Caco-2 (cell line): ENCODE measurements around the gene TRPV4. TPM values are rescaled to one million over a fixed set of nuclear protein-coding genes. Genes with fewer than 3 reads are reported as not detected.
A peak's percentile ranks its signal among the peaks of the same experiment; 100 is the strongest.

ENCODE experiments used
- BruUV-seq: library from RNA; stranded (reverse); fragments of 400-500 nt; replicated peaks from 2 replicates; lab custom pipeline; 2021; lab: Mats Ljungman, UMichigan
- CTCF ChIA-PET: fragments of 300-600 bp; sonication (Branson Sonifier 250); formaldehyde crosslinking; loops from one replicate; lab custom pipeline; 2022; ENCODE audit warnings: antibody characterized with exemption; lab: Charles Lee
- POLR2A ChIA-PET: fragments of 300-600 bp; sonication (Branson Sonifier 250); formaldehyde crosslinking; loops from one replicate; lab custom pipeline; 2022; ENCODE audit warnings: antibody characterized with exemption; lab: Charles Lee
- DNase-seq, 2 experiments: peaks; one replicate each; pipeline versions ENCODE4 v3.0.0 to v3.0.0-alpha.2; 2020 to 2022
- H3K27me3 ChIP-seq: replicated peaks from 2 replicates; pipeline ENCODE4 v1.6.0; 2011; ENCODE audit warnings: low read length; ENCODE audit not compliant: control insufficient read depth, insufficient read depth
- H3K36me3 ChIP-seq: 2 replicates; pipeline ENCODE4 v1.5.1; 2011; ENCODE audit warnings: low read length; ENCODE audit not compliant: control insufficient read depth, insufficient read depth
- H3K4me1 ChIP-seq: fragments of 250-450 bp; sonication (Bioruptor Pico); 2 replicates; pipeline ENCODE4 v1.5.1; 2020; ENCODE audit warnings: mild to moderate bottlenecking
- H3K4me3 ChIP-seq: 2 replicates; pipeline ENCODE4 v1.5.1; 2011; ENCODE audit warnings: low read depth, mild to moderate bottlenecking, control low read depth, low read length
- H3K9me3 ChIP-seq: fragments of 250-450 bp; sonication (Bioruptor Pico); 2 replicates; pipeline ENCODE4 v1.5.1; 2020; ENCODE audit warnings: mild to moderate bottlenecking, moderate library complexity
- H3K27ac Mint-ChIP-seq: one replicate; pipeline ENCODE4 v1.8.0; 2022; ENCODE audit warnings: mixed read lengths; ENCODE audit not compliant: unreplicated experiment
- H3K27me3 Mint-ChIP-seq: one replicate; pipeline ENCODE4 v1.8.0; 2022; ENCODE audit warnings: mixed read lengths; ENCODE audit not compliant: insufficient read depth, unreplicated experiment
- H3K36me3 Mint-ChIP-seq: one replicate; pipeline ENCODE4 v1.8.0; 2022; ENCODE audit warnings: mild to moderate bottlenecking, mixed read lengths; ENCODE audit not compliant: insufficient read depth, unreplicated experiment
- H3K4me1 Mint-ChIP-seq: one replicate; pipeline ENCODE4 v1.8.0; 2022; ENCODE audit warnings: low read depth, mixed read lengths; ENCODE audit not compliant: unreplicated experiment
- H3K4me3 Mint-ChIP-seq: one replicate; pipeline ENCODE4 v1.8.0; 2022; ENCODE audit warnings: mild to moderate bottlenecking, moderate library complexity, mixed read lengths; ENCODE audit not compliant: unreplicated experiment
- H3K9me3 Mint-ChIP-seq: one replicate; pipeline ENCODE4 v1.8.0; 2022; ENCODE audit warnings: mixed read lengths; ENCODE audit not compliant: unreplicated experiment
- intact Hi-C: fragments of 100-400 bp; cut with micrococcal nuclease; formaldehyde crosslinking; loops from one replicate; pipeline ENCODE4 v1.10.0; 2022; ENCODE audit not compliant: unreplicated experiment
- total RNA-seq: library from RNA; stranded (reverse); gene quantifications from 2 replicates; pipeline ENCODE4 v1.2.3, GENCODE V29; 2022
- TF ChIP-seq, protein P1 (sequence below), 2 experiments: fragments of 200-600 bp in 1 of 2; IDR thresholded peaks; 1 replicate in 1 of 2; 2 replicates in 1 of 2; pipeline versions ENCODE4 v1.5.1 to v1.8.0; 2011 to 2022; ENCODE audit warnings: antibody characterized with exemption in 1 of 2, control low read depth in 1 of 2, inconsistent platforms in 1 of 2, low read depth in 1 of 2, low read length in 1 of 2, mild to moderate bottlenecking in 1 of 2, moderate library complexity in 1 of 2; ENCODE audit not compliant: insufficient read depth in 1 of 2, severe bottlenecking in 1 of 2, unreplicated experiment in 1 of 2

Gene TRPV4
- total RNA-seq, 1 experiment from 2014 or later, result not detected

GRCh38 chr12:109741286-109741969 lies 91.8 kb downstream of the TRPV4 start:
- no peaks in the 10 kb centered on the region for H3K9me3 Mint-ChIP-seq
- intact Hi-C loops, result no loop called here
- ChIA-PET CTCF (interaction anchor here (0.8 kb wide), 1 partner anchor 23 kb away, joined by 3 read pairs; no protein-coding TSS in a partner anchor), POLR2A (no interaction called here)
- H3K9me3 ChIP-seq, result no peaks in the 10 kb centered on the region
- peak in 1 of 2 experiments; percentile 30 for DNase-seq
- H3K4me3 Mint-ChIP-seq, result no peak overlapping the region
- H3K4me3 ChIP-seq, result no peak overlapping the region
- H3K27ac Mint-ChIP-seq, result no peak overlapping the region
- peaks cover 34% of the 10 kb centered on the region for H3K4me1 Mint-ChIP-seq
- no peaks in the 10 kb centered on the region for H3K27me3 Mint-ChIP-seq
- no TSS peak for BruUV-seq
- TF ChIP-seq, protein P1, sequence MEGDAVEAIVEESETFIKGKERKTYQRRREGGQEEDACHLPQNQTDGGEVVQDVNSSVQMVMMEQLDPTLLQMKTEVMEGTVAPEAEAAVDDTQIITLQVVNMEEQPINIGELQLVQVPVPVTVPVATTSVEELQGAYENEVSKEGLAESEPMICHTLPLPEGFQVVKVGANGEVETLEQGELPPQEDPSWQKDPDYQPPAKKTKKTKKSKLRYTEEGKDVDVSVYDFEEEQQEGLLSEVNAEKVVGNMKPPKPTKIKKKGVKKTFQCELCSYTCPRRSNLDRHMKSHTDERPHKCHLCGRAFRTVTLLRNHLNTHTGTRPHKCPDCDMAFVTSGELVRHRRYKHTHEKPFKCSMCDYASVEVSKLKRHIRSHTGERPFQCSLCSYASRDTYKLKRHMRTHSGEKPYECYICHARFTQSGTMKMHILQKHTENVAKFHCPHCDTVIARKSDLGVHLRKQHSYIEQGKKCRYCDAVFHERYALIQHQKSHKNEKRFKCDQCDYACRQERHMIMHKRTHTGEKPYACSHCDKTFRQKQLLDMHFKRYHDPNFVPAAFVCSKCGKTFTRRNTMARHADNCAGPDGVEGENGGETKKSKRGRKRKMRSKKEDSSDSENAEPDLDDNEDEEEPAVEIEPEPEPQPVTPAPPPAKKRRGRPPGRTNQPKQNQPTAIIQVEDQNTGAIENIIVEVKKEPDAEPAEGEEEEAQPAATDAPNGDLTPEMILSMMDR (IDR thresholded peaks at IDR 0.05; ENCODE audit: insufficient read depth in 1 of 2, low read depth in 1 of 2, low read length in 1 of 2, severe bottlenecking in 1 of 2, unreplicated experiment in 1 of 2), result no peak
- peaks cover 66% of the 10 kb centered on the region for H3K4me1 ChIP-seq
- no peaks in the 10 kb centered on the region for H3K36me3 Mint-ChIP-seq
- no peaks in the 10 kb centered on the region for H3K27me3 ChIP-seq
- H3K36me3 ChIP-seq, result no peaks in the 10 kb centered on the region

DNA sequence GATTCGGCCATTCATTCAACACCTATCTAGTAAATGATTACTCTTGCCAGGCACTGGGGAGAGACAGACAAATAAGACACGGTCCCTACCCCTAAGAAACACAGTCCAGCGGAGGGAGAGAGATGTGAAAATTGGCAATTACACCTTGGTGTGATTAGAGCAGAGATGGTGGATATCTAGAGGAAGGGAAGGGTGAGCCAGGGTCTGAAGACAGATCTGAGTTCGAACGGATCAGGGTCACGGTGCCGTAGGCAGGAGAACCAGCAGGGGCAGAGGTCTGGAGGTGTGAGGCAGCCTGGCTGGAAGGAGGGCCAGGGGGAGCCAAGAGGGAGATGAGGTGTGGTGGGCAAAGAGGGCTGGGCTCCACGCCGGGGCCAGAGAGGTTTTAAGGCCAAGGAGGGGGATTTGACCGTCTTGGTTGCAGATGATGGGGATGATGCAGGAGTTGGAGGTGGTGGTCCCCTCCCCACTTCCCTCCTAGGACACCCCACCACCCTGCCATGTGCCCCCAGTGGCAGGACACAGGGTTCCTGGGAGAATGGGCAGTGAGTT lies 92.4 kb downstream of the TRPV4 start:
- no peaks in the 10 kb centered on the region for H3K9me3 ChIP-seq
- H3K4me1 ChIP-seq, result peaks cover 72% of the 10 kb centered on the region
- Mint-ChIP-seq H3K9me3 (no peaks in the 10 kb centered on the region), H3K36me3 (no peaks in the 10 kb centered on the region), H3K27ac (no peak overlapping the region), H3K4me3 (no peak overlapping the region), H3K4me1 (peaks cover 36% of the 10 kb centered on the region), H3K27me3 (no peaks in the 10 kb centered on the region)
- DNase-seq, result peak in 1 of 2 experiments; percentile 26
- H3K36me3 ChIP-seq, result no peaks in the 10 kb centered on the region
- TF ChIP-seq, protein P1 (IDR thresholded peaks at IDR 0.05; ENCODE audit: insufficient read depth in 1 of 2, low read depth in 1 of 2, low read length in 1 of 2, severe bottlenecking in 1 of 2, unreplicated experiment in 1 of 2), result no peak
- H3K4me3 ChIP-seq, result no peak overlapping the region
- POLR2A ChIA-PET, result no interaction called here
- H3K27me3 ChIP-seq, result no peaks in the 10 kb centered on the region
- CTCF ChIA-PET, result interaction anchor here (0.6 to 1.2 kb wide), 8 partner anchors 21 to 383 kb away, joined by 3 to 11 read pairs (median 4); no protein-coding TSS in a partner anchor
- BruUV-seq, result no TSS peak
- intact Hi-C loops, result no loop called here

DNA sequence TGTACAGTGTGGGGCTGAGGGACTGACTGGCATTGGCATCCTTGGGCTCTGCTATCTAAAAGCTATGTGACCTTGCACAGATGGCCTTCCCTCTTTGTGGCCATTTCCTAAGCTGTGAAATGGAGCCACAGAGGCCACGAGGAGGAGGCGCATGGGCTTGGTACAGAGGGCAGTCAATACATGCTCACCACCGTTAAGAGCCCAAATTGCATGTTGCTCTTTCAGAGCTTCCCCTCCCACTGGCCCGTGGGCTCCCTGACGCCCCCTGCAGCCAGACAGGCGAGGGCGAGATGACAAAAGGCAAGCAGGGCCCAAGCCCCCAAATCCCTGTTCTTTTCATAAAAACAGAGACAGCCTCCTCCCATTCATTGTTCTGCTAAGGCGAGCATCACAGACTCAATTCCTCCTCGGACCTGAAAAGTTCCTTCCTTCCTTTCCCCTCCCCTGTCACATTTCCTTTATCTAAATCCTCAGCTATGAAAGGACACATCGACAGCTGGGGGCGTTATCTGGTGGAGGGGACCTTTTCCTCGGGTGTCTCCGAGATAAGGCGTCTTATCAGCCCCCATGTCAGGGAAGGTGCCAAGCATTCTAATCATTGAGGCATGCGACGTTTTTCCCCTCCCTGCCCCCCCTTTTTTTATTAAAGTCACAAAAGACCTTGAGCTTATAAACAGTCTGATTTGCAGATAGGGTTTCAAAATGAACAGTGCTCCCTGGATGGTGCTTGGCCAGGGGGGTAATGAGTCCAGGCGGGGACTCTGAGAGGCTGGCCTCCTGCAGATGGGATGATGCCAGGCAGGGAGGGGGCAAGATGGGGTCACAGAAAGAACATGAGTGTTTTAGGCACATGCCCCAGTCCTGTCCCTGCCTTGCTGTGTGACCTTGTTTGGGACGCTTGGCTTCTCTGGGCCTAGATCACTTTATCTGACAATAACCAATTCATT lies 93.2 kb downstream of the TRPV4 start:
- ChIA-PET POLR2A (interaction anchor here (1.2 kb wide), 1 partner anchor 166 kb away, joined by 3 read pairs; the partner anchor contains the start of genes MMAB and MVK), CTCF (interaction anchor here (0.6 to 1.5 kb wide), 10 partner anchors 20 to 384 kb away, joined by 3 to 11 read pairs (median 4); no protein-coding TSS in a partner anchor)
- Histone ChIP-seq H3K36me3 (no peaks in the 10 kb centered on the region), H3K4me1 (peaks cover 79% of the 10 kb centered on the region), H3K4me3 (no peak overlapping the region), H3K9me3 (no peaks in the 10 kb centered on the region), H3K27me3 (no peaks in the 10 kb centered on the region)
- Mint-ChIP-seq H3K27me3 (no peaks in the 10 kb centered on the region), H3K4me3 (no peak overlapping the region), H3K9me3 (no peaks in the 10 kb centered on the region), H3K36me3 (no peaks in the 10 kb centered on the region), H3K4me1 (peaks cover 43% of the 10 kb centered on the region), H3K27ac (no peak overlapping the region)
- intact Hi-C loops, result no loop called here
- no TSS peak for BruUV-seq
- peak; percentile 34 to 78 for DNase-seq
- TF ChIP-seq, protein P1 (IDR thresholded peaks at IDR 0.05; ENCODE audit: insufficient read depth in 1 of 2, low read depth in 1 of 2, low read length in 1 of 2, severe bottlenecking in 1 of 2, unreplicated experiment in 1 of 2), result peak; percentile 11 to 40
